ENCODE results near the gene COL27A1. TPM values are rescaled to one million over a fixed set of nuclear protein-coding genes. Genes with fewer than 3 reads are reported as not detected.

The COL27A1 gene
- polyA plus RNA-seq, 1 of the 3 experiments (the other 2 are of a cell fraction): 8.7 TPM

GRCh38 chr9:114318416-114318815, 163.1 kb downstream of the COL27A1 start:
- CTCF ChIA-PET: no interaction called here
- H3F3A ChIP-seq (replicated peaks; ENCODE audit: insufficient read depth): peaks cover 7% of the 10 kb centered on the region
- no peaks in the 10 kb centered on the region for H4K20me1 ChIP-seq (ENCODE audit: insufficient read depth)
- no peaks in the 10 kb centered on the region for H3K27me3 ChIP-seq (ENCODE audit: insufficient read depth)
- POLR2A ChIA-PET: no interaction called here
- H3K36me3 ChIP-seq (replicated peaks in 1 of 2; ENCODE audit: control insufficient read depth in 1 of 2, insufficient read depth in 2 of 2, low read length in 1 of 2): no peaks in the 10 kb centered on the region
- no peaks in the 10 kb centered on the region for H3K9me2 ChIP-seq
- no peak for DNase-seq
- WGBS (ENCODE audit: low lambda C conversion rate): 95% methylated on average over 8 of the region's 8 CpGs
- no peak overlapping the region for H3K27ac ChIP-seq (ENCODE audit: low read depth in 2 of 2, low read length in 1 of 2)
- H3K79me2 ChIP-seq (ENCODE audit: insufficient read depth): no peaks in the 10 kb centered on the region
- no peaks in the 10 kb centered on the region for H3K9me3 ChIP-seq
- peaks cover 0 to 3% of the 10 kb centered on the region in 2 experiments; a peak in 2 of 4 replicates for H3K4me1 ChIP-seq (ENCODE audit: control insufficient read depth in 1 of 2, insufficient read depth in 2 of 2, low read depth in 1 of 2, low read length in 1 of 2)
- H2AFZ ChIP-seq (ENCODE audit: low read depth): no peak overlapping the region
- no peak overlapping the region for H3K4me3 ChIP-seq (ENCODE audit: low read depth in 2 of 2, low read length in 1 of 2)
- no peak for TF ChIP-seq RCOR1 (IDR thresholded peaks at IDR 0.05; ENCODE audit: low read length)
- no peak for TF ChIP-seq SMC3 (IDR thresholded peaks at IDR 0.05; ENCODE audit: low read depth, low read length)
- TF ChIP-seq FOSL2 (IDR thresholded peaks at IDR 0.05; ENCODE audit: borderline replicate concordance, low read depth): no peak
- no peak for TF ChIP-seq NFIC (IDR thresholded peaks at IDR 0.05; ENCODE audit: borderline replicate concordance)
- no peak for TF ChIP-seq SIN3A (IDR thresholded peaks at IDR 0.05; ENCODE audit: borderline replicate concordance, low read depth, low read length)
- H3K9ac ChIP-seq: no peak overlapping the region
- no peak overlapping the region for H3K4me2 ChIP-seq

GRCh38 chr9:114319147-114319546, 163.8 kb downstream of the COL27A1 start:
- Histone ChIP-seq H3K36me3 (replicated peaks in 1 of 2; ENCODE audit: control insufficient read depth in 1 of 2, insufficient read depth in 2 of 2, low read length in 1 of 2) (no peaks in the 10 kb centered on the region), H3K27me3 (ENCODE audit: insufficient read depth) (no peaks in the 10 kb centered on the region), H3K4me1 (ENCODE audit: control insufficient read depth in 1 of 2, insufficient read depth in 2 of 2, low read depth in 1 of 2, low read length in 1 of 2) (peaks cover 0 to 3% of the 10 kb centered on the region in 2 experiments; a peak in 2 of 4 replicates), H3K9me3 (no peaks in the 10 kb centered on the region), H3K4me2 (no peak overlapping the region), H2AFZ (ENCODE audit: low read depth) (no peak overlapping the region), H3K79me2 (ENCODE audit: insufficient read depth) (no peaks in the 10 kb centered on the region), H3F3A (replicated peaks; ENCODE audit: insufficient read depth) (peaks cover 7% of the 10 kb centered on the region), H3K27ac (ENCODE audit: low read depth in 2 of 2, low read length in 1 of 2) (no peak overlapping the region), H3K9me2 (no peaks in the 10 kb centered on the region), H3K9ac (no peak overlapping the region), H4K20me1 (ENCODE audit: insufficient read depth) (no peaks in the 10 kb centered on the region), H3K4me3 (ENCODE audit: low read depth in 2 of 2, low read length in 1 of 2) (no peak overlapping the region)
- POLR2A ChIA-PET: no interaction called here
- 86% methylated on average over 3 of the region's 3 CpGs for WGBS (ENCODE audit: low lambda C conversion rate)
- CTCF ChIA-PET: interaction anchor here (0.6 to 1.6 kb wide), 3 partner anchors 211 to 1139 kb away, joined by 3 to 6 read pairs (median 3); no protein-coding TSS in a partner anchor
- DNase-seq: no peak
- TF ChIP-seq JUND (IDR thresholded peaks at IDR 0.05) (no peak), ZBTB33 (IDR thresholded peaks at IDR 0.05; ENCODE audit: borderline replicate concordance, low read depth) (no peak), CTCF (IDR thresholded peaks at IDR 0.05) (no peak), TCF12 (IDR thresholded peaks at IDR 0.05) (no peak), NRF1 (IDR thresholded peaks at IDR 0.05; ENCODE audit: low read depth, low read length) (no peak), MAX (IDR thresholded peaks at IDR 0.05; ENCODE audit: low read depth) (no peak), TAF1 (IDR thresholded peaks at IDR 0.05; ENCODE audit: borderline replicate concordance, low read depth, low read length) (no peak), RCOR1 (IDR thresholded peaks at IDR 0.05; ENCODE audit: low read length) (no peak)
